ENCODE data around the gene ERC2. TPM values are rescaled to one million over a fixed set of nuclear protein-coding genes. Genes with fewer than 3 reads are reported as not detected.

ERC2 gene
- total and polyA plus RNA-seq, 7 donors: 0.52 to 5.7 (median 1.2) TPM; not detected in 2

DNA sequence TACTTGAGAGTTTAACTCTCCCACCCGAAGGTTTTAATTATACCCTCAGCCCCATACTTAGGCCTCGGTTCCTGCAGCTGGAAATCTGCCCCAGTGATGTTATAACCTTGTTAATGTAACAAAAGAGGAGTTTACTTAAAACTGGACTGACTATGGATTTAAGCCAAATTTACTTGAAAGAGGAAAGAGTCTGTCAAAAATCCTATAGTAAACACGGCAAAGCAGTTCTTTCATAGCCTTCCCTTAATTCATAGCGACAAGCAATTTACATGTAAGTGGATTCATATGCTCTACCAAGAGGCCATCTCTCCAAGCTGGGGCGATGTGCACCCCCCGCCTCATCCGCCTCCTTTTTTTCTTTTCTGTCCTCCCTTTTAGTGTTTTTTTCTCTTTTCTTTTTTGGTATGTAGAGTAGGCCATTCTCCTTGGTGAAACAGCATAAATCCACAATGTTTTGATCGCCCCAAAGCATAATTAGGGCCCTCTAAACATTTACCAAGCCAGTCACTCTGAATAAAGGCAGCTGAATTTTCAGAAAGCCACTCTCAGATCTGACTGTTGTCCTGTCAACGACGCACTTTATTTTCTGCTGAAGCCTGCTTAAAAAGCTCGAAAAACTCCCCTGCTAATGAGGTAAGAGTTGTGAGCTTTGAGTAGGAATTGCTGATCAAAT lies 608.1 kb downstream of the ERC2 start:
- 70 to 80% methylated on average over 11 of the region's 11 CpGs for WGBS, 2 donors
- DNase-seq: no peak
- no peaks in the 10 kb centered on the region for H3K9me3 ChIP-seq
- H3K27me3 ChIP-seq: no peaks in the 10 kb centered on the region
- TF ChIP-seq EP300 (IDR thresholded peaks at IDR 0.05): no peak
- no peak for TF ChIP-seq POLR2A (IDR thresholded peaks at IDR 0.05)
- TF ChIP-seq, protein P1, sequence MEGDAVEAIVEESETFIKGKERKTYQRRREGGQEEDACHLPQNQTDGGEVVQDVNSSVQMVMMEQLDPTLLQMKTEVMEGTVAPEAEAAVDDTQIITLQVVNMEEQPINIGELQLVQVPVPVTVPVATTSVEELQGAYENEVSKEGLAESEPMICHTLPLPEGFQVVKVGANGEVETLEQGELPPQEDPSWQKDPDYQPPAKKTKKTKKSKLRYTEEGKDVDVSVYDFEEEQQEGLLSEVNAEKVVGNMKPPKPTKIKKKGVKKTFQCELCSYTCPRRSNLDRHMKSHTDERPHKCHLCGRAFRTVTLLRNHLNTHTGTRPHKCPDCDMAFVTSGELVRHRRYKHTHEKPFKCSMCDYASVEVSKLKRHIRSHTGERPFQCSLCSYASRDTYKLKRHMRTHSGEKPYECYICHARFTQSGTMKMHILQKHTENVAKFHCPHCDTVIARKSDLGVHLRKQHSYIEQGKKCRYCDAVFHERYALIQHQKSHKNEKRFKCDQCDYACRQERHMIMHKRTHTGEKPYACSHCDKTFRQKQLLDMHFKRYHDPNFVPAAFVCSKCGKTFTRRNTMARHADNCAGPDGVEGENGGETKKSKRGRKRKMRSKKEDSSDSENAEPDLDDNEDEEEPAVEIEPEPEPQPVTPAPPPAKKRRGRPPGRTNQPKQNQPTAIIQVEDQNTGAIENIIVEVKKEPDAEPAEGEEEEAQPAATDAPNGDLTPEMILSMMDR (IDR thresholded peaks at IDR 0.05): no peak
- no peaks in the 10 kb centered on the region for H3K36me3 ChIP-seq
- H3K4me1 ChIP-seq: peaks cover 0 to 14% (median 3%) of the 10 kb centered on the region in 4 donors
- H3K27ac ChIP-seq: peak overlapping the region in 1 of 4 donors; percentile 24
- no peak overlapping the region for H3K4me3 ChIP-seq
- intact Hi-C loops (cut with DNase I): no loop called here

- intact Hi-C loops (cut with DNase I): no loop called here
- H3K9me3 ChIP-seq: no peaks in the 10 kb centered on the region
- TF ChIP-seq EP300 (IDR thresholded peaks at IDR 0.05): no peak
- no peak for TF ChIP-seq POLR2A (IDR thresholded peaks at IDR 0.05)
- no peak for TF ChIP-seq POLR2AphosphoS5 (IDR thresholded peaks at IDR 0.05)
- TF ChIP-seq, protein P1 (IDR thresholded peaks at IDR 0.05): no peak
- 74 to 81% methylated on average over 2 of the region's 2 CpGs for WGBS, 2 donors
- H3K4me3 ChIP-seq: no peak overlapping the region
- DNase-seq: no peak
- H3K36me3 ChIP-seq: no peaks in the 10 kb centered on the region
- no peaks in the 10 kb centered on the region for H3K27me3 ChIP-seq
- H3K4me1 ChIP-seq: peaks cover 0 to 14% (median 3%) of the 10 kb centered on the region in 4 donors
- peak overlapping the region in 1 of 4 donors; percentile 24 for H3K27ac ChIP-seq
Observed at GRCh38 chr3:55859305-55859704, 609.0 kb downstream of the ERC2 start.

DNA sequence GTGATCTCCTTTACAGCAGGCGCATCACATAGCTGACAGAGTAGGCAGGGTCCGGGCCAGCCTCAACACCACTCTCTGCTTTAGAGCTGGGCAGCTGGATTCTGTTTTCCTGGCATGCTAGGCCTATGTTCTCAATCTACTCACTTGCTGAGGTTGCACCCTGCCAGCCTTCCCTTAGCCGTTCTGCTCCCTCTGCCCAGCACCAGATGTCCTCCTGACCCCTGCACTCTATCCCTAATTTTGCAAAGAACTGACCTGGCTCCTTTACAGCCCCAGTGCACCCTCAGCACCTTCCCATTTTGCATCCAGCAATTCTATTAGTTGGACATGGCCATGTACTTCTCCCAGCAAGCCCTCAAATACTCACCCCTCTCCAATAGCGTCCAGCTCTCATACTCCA lies 609.5 kb downstream of the ERC2 start:
- peaks cover 0 to 14% (median 3%) of the 10 kb centered on the region in 4 donors for H3K4me1 ChIP-seq
- no peak overlapping the region for H3K4me3 ChIP-seq
- no peak for DNase-seq
- intact Hi-C loops (cut with DNase I): no loop called here
- no peaks in the 10 kb centered on the region for H3K36me3 ChIP-seq
- TF ChIP-seq POLR2AphosphoS5 (IDR thresholded peaks at IDR 0.05) (no peak), EP300 (IDR thresholded peaks at IDR 0.05) (no peak), POLR2A (IDR thresholded peaks at IDR 0.05) (no peak)
- TF ChIP-seq, protein P1 (IDR thresholded peaks at IDR 0.05): no peak
- no peak overlapping the region for H3K27ac ChIP-seq
- 88 to 89% methylated on average over 4 of the region's 4 CpGs for WGBS, 2 donors
- H3K9me3 ChIP-seq: no peaks in the 10 kb centered on the region
- no peaks in the 10 kb centered on the region for H3K27me3 ChIP-seq

- DNase-seq: no peak
- Histone ChIP-seq H3K36me3 (no peaks in the 10 kb centered on the region), H3K27me3 (no peaks in the 10 kb centered on the region), H3K27ac (no peak overlapping the region), H3K4me1 (peaks cover 0 to 14% (median 3%) of the 10 kb centered on the region in 4 donors), H3K9me3 (no peaks in the 10 kb centered on the region), H3K4me3 (no peak overlapping the region)
- no peak for TF ChIP-seq EP300 (IDR thresholded peaks at IDR 0.05)
- TF ChIP-seq, protein P1 (IDR thresholded peaks at IDR 0.05): no peak
- no peak for TF ChIP-seq POLR2A (IDR thresholded peaks at IDR 0.05)
- TF ChIP-seq POLR2AphosphoS5 (IDR thresholded peaks at IDR 0.05): no peak
- WGBS, 2 donors: 6 to 34% methylated on average over 1 of the region's 1 CpG
- intact Hi-C loops (cut with DNase I): no loop called here
Observed at GRCh38 chr3:55858302-55858701, 610.0 kb downstream of the ERC2 start.

- no peaks in the 10 kb centered on the region for H3K9me3 ChIP-seq
- intact Hi-C loops (cut with DNase I): no loop called here
- no peak overlapping the region for H3K27ac ChIP-seq
- WGBS, 2 donors: 69 to 80% methylated on average over 2 of the region's 2 CpGs
- H3K36me3 ChIP-seq: no peaks in the 10 kb centered on the region
- DNase-seq: no peak
- H3K27me3 ChIP-seq: no peaks in the 10 kb centered on the region
- TF ChIP-seq, protein P1 (IDR thresholded peaks at IDR 0.05): no peak
- TF ChIP-seq EP300 (IDR thresholded peaks at IDR 0.05) (no peak), POLR2A (IDR thresholded peaks at IDR 0.05) (no peak), POLR2AphosphoS5 (IDR thresholded peaks at IDR 0.05) (no peak)
- no peak overlapping the region for H3K4me3 ChIP-seq
- peaks cover 0 to 14% (median 3%) of the 10 kb centered on the region in 4 donors for H3K4me1 ChIP-seq
Observed at GRCh38 chr3:55857633-55858032, 610.6 kb downstream of the ERC2 start.
